GM19455 (cell line): ENCODE measurements around the gene OR10H5.
"Not testable (repeated sequence)": the region's sequence is repeated elsewhere in the genome, so short reads cannot be mapped to it uniquely, and the experiment has no call there.

Experiments used
- ATAC-seq: cut with Tn5 transposase; IDR thresholded peaks from one replicate; pipeline ENCODE4 v1.9.1; 2021; ENCODE audit not compliant: unreplicated experiment

Gene OR10H5

GRCh38 chr19:15787611-15788155 lies at the start of gene OR10H5:
TSS of gene OR10H5 (plus strand) at chr19:15787661. CDS start at chr19:15794049, 6,388 bp downstream.
- no peak for ATAC-seq

DNA sequence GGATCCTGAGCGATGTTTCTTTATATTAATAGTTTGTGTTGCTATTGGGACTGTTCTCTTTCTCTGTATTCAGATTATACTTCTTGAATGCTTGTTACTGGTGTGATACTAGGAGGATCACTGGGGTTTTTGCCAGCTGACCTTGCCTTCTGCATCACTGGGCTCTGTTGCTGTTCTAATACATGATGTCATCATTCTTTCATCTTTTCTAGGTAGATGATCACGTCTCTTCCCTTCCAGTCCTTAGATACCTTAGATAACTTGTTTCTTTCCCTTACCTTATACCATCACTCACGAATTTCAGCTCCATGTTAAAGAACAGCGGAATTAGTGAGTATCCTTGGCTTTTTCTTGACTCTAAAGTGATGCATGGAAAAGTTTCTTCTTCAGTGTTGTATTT lies 49.7 kb upstream of the OR10H5 start, which contains the start of gene OR10H3:
Gene OR10H3 (plus strand): TSS at position 264 of the 400 bp plus-strand sequence. CDS start 3,408 bp downstream, outside the sequence.
- no peak for ATAC-seq

DNA sequence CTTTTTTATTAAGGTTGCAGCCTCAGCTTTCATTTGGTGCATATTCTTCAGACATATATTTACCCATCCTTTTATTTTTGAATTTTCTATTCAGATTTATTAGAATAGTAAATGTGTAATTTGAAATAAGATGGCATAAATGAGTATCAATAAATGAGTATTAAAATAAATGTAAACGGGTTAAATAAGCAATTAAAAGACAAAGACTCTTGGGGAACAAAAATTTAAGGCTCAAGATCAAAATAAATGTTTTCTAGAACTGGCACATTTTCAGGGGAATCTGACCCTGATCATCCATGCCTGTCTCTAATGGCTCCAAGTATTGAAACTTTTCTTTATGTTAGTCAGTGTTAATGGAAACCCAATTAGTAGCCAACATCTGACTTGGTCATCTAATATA lies 46.7 kb upstream of the OR10H5 start:
- ATAC-seq: no peak

DNA sequence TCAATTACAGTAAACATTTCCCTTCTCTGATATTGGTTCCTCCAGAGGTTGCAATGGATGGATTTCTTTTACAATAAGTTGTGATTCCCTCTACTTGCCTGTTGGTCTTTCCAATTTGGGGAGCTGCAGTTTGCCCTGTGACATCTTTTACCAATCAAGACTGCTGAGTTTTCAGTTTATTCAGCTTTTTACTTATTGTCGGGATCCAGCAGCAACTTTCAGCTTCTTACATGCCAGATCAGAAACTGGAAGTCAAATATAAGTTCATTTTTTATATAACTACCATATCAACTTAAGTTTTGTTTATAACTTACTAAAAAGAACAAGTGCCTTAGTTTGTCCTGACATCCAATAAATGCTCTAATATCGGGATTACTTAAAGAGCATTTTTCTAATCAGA lies 39.2 kb upstream of the OR10H5 start:
- ATAC-seq: no peak

- ATAC-seq: no peak
Observed at GRCh38 chr19:15758379-15758778, 29.1 kb upstream of the OR10H5 start.

GRCh38 chr19:15759962-15760565 lies 27.4 kb upstream of the OR10H5 start:
- no peak for ATAC-seq

DNA sequence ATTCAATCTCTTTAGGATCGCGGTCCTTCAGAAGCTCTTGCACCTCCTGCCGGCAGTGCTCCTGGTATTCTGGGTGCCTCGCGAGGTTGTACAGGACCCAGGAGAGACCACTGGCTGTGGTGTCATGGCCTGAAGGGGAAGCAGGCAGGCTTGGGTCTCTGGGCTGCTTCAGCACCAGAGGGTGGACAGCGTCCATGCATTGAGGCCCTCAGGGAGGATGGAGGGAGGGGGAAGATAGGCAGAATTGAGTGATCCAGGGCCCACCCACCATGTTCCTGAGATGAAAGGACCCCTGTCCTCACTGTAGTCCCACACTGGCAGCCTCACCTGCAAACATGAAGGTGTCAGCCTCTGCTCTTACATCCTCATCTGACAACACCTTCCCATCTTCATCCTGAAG lies 17.9 kb upstream of the OR10H5 start:
- ATAC-seq: no peak

GRCh38 chr19:15774159-15774558 lies 13.3 kb upstream of the OR10H5 start:
- not testable (repeated sequence) for ATAC-seq

DNA sequence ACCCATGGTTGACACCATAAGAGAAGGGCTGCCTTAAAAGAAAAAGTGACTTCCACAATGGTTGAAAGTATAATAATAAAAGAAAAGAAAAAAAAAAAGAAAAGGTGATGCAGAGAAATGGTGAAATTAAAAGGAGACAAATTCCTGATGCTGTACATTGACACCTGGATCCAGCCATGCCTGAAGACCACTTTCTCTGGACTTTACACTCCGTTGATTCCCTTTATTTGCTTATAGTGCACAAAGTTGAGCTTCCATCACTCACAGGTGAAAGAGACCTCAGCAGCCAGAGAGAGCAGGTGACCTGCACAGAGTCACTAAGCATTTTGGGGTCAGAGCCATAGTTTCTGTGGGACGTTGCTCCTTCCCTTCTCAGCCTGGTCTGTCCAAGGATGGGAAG lies 12.2 kb upstream of the OR10H5 start:
- no peak for ATAC-seq

DNA sequence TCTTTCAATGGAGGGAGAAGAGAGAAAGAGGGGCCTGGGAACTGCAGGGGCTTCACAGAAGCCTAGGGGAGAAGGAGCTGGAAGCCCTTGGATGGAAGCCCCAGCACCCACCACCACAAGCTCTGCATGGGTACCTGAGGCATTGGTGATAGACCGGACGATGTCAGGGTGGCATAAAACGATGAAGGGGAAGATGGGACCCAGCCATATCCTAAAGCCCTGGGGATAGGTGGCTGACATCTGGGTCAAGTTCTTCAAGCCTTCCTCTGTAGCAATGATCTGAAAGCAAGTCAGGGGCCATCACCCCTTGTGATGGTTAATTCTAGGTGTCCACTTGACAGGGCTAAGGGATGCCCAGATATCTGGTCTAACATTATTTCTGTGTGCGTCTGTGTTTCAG lies 11.2 kb upstream of the OR10H5 start:
- no peak for ATAC-seq

- no peak for ATAC-seq
Observed at GRCh38 chr19:15776991-15777970, 10.2 kb upstream of the OR10H5 start.

DNA sequence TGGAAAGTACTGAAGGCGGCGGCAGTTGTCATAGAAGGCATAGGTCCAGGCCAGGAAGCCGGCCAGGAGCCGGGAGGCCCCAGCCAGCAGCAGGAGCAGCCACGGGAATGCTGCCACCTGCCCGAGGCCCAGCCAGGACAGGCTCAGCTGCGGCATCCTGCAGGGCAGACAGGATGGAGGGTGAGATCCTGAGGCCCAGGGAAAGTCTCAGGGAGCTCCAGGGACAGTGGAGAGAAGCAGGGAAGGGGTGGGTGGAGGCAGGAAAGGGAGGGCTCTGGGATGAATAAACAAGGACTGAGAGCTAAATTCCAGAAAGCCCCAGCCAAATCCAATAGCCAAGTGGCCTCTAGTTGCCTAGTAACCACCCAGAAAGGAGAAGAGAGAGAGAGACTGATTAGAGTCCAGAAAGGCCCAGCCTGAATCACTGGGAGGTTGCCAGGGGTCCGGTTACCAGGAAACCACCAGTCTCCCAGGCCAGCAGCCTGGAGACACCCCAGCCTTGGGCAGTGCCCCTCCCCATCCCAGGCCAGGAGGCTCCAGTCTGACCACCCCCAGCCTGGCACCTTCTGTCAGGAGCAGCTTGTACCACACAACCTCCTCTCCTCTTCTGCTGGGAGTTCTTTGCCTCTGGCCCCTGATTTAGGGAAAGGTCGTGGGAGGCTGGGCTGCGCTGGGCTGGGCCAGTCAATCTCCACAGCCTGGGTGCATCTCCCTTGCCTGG lies 7.5 kb upstream of the OR10H5 start:
- ATAC-seq: no peak

DNA sequence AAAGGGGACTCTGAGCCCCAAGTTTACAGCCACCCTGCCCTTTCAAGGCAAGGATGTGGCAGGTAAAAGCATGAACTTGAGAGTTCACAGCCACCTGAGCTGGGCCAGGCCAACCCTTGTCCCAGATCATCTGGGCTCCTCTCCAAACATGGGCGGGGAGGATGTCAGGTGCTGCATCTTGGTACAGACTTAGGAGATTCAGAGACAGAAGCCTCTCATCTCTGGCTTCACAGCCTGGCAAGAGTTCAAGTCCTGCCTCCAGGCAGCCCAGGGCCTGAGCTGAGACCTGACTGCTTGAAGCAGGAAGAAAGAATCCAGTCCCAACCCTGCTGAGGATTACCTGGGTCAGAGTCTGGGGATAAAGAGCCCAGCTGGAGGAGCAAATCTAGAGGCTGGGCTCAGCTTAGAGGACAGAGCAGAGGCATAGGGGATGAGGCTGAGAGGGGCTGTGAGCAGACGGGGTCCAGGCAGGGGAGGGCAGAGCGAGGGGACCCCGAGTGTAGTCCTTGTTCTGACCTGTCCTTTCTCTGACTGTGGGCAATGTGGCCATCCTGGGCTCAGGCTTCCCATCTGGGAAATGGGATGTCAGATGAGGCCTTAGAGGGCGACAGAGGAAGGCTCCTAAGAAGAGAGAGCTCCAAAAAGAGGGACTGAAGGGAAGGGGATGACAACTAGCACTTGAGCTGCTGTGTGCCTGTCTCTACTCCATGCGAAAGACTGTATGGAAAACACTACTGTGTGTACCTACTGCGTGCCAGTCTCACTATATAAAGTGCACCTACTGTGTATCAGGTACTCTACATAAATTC lies 6.6 kb upstream of the OR10H5 start:
- ATAC-seq: no peak

DNA sequence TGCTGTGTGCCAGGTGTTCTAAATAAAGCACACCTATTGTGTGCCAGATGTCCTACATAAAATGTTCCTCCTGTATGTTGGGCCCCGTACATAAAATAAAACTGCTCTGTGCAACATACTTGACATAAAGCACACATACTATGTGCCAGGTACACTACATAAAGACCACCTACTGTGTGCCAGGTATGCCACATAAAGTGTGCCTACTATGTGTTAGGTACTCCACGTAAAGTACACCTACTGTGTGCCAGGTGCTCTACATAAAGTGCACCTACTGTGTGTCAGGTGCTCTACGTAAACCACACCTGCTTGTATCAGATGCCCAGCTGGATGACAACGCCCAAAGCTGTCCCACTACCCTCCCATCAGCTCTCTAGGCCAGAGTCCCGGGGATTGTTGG lies 5.8 kb upstream of the OR10H5 start:
- no peak for ATAC-seq

DNA sequence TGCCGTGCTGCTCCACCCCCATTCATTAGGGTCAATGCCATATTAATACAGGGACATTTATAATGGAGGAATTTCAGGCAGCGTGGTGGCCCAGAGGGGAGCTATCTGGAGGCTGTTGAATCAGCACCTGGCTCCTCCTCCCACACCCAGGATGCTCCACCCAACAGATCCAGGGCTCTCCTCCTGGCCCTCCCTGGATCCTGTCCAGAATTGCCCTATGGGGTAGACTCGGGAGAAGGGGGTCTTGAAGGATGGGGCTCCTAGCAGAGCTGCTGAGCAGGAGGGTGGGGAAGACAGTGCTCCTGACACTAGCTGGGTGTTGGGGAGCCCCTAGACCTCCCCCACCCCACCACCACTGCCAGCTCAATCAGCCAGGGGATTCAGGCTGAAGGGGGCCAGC lies 5.2 kb upstream of the OR10H5 start:
- ATAC-seq: no peak

GRCh38 chr19:15782896-15783295 lies 4.6 kb upstream of the OR10H5 start:
- ATAC-seq: not testable (repeated sequence)

DNA sequence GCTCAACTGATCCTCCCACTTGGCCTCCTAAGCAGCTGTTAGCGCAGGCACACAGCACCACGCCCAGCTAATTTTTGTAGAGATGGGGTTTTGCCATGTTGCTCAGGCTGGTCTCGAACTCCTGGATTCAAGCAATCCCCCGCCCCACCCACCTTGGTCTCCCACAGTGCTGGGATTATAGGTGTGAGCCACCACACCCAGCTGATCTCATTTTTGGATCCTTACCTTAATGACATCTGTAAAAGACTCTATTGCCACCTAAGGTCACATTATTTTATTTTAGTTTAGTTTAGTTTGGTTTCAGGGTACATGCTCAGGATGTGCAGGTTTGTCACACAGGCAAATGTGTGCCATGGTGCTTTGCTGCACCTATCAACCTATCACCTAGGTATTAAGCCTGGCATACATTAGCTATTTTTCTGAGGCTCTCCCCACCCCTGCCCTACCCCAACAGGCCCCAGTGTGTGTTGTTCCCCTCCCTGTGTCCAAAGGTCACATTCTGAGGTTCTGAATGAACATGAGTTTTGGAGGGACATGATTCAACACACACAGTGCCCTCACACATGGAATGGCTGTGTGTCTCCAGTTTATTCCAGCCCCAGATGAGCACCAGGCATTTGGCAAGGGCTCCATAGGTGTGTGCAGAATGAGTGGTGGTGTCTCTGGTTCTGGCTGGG lies 1.3 kb downstream of the OR10H5 start:
- no peak for ATAC-seq

DNA sequence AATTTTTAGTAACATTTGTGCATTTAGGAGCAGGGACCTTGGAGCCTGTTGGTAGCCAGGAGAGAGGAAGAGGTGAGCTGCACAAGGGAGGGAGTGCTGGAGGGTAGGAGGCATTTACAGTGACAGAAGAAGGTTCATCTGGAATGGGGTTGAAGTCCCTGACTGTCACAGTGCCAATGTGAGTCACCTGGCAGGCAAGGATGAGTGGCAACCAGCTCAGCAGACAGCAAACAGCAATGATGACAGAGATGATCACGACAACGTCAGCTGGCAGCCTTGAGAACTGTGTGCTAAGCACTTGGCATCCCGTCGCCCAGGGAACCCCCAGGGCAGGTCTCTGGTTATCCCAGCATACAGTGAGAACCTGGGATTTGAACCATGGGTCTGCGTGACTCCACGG lies 2.6 kb downstream of the OR10H5 start:
- ATAC-seq: no peak

- not testable (repeated sequence) for ATAC-seq
Observed at GRCh38 chr19:15794279-15794678, 6.8 kb downstream of the OR10H5 start.

DNA sequence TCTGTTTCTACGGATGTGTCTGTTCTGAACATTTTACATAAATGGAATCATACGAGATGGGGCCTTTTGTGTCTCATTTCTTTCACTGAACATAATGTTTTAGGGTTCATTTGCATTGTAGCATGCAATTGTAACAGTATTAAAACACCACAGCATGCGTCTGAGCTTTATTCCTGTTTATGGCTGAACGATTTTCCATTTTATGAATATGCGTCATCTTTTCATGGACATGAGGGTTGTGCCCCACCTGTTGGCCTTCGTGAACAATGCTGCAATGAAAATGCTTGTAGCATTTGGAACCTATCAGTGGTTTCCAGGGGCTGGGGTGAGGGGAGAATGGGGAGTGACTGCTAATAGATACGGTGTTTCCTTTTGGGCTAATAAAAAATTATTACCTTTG lies 22.9 kb downstream of the OR10H5 start:
- no peak for ATAC-seq
